ENCODE measurements around the gene MPPE1.
"Not testable (repeated sequence)": the region's sequence is repeated elsewhere in the genome, so short reads cannot be mapped to it uniquely, and the experiment has no call there.

The MPPE1 gene

DNA sequence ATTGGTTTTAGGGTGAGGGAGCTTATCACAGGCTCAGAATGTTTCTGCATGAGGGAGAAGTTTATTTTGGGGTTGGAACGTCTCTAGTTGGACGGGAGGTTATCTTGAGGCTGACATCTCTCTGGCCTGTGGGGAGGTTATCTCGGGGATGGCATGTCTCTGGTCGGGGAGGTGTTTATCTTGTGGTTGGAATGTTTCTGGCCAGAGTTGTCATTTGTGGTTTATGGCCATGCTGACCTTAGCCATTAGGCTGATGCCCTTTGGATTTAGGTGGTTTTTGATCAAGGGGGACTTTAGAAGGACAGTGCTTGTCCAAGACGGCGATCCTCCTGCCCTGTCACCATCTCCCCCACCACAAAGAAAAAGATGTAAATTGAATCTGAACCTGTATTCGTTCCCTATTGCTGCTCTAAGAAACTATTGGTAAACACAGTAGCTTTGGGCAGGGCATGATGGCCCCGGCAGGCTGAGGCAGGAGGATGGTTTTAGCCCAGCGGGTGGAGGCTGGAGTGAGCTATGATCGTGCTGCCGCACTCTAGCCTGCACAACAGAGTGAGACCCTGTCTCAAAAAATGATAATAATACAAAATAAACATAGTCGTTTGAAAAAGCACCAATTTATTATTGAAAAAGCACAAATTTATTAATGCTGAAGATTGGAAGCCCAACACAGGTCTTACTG, 17.8 kb upstream of the MPPE1 start:
- DNase-seq (ENCODE audit: low read depth): no peak

DNA sequence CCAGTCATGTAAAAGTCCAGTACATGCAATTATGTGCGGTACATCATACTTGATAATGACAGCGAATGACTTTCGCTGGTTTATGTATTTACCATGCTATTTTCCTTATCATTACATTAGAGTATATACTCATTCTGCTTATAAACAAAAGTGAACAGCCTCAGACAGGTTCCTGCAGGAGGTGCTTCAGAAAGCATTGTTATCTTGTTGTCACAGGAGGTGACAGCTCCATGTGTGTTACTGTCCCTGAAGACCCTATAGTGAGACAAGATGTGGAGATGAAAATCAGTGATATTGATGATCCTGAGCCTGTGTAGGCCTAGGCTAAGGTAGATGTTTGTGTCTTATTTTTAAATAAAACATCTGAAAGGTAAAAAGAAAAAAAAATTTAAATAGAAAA, 15.3 kb upstream of the MPPE1 start:
- no peak for DNase-seq (ENCODE audit: low read depth)

DNA sequence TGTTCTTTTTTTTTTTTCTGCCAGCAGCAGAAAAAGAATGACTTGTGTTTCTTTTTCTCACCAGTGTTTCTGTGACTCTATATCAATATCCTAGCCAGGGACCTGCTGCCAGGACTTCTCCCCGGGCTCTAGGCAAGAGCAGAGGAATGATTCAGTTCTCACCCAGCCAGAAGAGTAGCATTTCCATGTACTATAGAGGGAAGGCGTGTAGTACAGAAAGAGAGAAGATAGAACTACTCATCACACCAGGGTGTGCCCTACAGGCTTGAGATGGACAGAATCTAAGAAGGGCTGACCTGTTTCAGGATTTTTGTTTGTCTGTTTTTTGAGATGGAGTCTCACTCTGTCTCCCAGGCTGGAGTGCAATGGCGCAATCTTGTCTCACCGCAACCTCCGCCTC, 11.4 kb upstream of the MPPE1 start:
- not testable (repeated sequence) for DNase-seq (ENCODE audit: low read depth)

DNA sequence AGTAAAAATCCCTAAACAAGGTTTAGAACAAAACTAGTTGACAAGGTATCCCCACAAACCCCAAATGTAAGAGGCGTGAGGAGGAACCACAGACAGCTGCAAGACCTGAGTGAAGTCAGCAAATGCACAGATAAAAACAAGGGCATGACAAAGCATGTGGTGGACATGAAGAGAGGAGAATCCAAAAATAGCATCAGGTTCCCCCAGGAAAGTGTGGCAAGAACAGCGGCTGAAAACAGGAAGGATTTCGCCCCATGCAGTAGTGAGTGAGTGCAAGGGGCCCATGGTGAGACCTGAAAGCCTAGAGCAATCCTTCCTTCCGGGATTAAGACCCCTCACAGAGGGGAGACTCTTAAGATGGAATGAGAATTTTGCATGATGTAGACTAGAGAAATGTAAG, 8.8 kb upstream of the MPPE1 start:
- not testable (repeated sequence) for DNase-seq (ENCODE audit: low read depth)

DNA sequence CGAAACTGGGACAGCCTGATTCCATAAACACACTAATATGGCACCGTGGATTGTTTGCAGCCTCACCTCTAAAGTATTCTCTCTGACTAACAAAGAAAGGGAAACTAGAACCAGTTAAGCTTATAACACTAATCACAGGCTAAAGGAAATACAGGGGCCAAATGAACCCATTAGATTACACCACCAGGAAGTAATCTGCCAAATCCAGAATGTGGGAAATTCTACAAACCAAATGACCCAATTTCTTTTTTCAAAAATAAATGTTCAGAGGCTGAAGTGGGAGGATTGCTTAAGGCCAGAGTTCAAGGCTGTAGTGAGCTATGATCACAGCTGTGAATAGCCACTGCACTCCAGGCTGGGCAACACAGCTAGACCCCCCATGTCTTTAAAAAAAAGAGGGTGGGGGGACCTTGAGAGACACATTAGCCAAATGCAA, 1.5 kb upstream of the MPPE1 start:
- DNase-seq (ENCODE audit: low read depth): no peak

DNA sequence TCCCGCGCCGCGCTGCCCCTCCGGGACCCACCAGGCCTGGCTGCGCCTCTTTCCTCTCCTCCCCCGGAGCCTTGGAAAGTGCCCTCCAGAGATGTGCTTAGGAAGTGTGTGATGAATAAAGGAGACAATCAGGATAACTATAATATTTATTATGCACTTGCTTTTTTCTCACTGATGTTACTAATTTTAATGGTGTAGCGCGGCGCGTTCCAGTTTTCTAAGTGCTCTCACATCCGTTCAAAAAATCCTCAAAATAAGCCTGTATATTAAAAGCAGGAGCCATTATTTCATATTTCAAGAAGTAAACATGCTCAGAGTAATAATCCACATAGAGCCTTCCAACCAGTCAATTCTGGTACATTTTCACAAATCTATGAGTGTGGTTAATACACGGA, 941 bp upstream of the MPPE1 start:
- no peak for DNase-seq (ENCODE audit: low read depth)

DNA sequence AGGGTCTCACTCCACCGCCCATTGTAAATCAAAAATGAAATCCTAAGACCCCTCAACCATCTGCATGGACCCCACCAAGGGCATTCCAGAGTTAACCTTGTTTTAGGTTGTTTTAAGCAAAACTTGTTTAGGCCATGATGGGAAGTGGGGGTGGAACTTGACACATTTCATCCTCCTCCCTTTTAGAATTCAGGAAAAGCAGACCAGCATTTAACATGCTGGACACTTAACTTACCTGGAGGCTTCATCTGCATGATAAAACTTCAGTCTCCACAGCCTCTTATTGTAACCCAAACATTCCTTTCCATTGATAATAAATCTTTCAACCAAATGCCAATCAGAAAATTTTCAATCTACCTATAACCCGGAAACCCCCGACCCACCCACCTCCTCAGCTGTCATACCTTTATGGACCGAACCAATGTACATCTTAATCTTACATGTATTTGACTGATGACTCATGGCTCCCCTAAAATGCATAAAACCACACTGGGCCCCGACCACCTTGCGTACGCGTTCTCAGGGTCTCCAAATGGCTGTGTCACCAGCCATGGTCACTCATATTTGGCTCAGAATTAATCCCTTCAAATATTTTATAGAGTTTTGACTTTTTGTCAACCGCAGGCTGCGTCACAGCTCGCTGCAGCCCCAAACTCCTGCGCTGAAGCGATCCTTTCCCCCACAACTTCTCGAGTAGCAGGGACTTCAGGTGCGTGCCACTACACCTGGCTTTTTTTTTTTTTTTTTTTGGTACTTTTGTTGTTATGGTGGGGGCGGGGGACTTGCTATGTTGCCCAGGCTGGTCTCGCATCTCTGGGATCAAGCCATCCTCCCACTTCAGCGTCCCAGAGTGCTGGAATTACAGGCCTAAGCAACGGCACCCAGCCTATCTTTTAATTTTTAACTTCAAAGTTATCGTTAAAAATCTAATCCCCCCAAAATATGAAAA, 917 bp downstream of the MPPE1 start:
- DNase-seq (ENCODE audit: low read depth): no peak

DNA sequence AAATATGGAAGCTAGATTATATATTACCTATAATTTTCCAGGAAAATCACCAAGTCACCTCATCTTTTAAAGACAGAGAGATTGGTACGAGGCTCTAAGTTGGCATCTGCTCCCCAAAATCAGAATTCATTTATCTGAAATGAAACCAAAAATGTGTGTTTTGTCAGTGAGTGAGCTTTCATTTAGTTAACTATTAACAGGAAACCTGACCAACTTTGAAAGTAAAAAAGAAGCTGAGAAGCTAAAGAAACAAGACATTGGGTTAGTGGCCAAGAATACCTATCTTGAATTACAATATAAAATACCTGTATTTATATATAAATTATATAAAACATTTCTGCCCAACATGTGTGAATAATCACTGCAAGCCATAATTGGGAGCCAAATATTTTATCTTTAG, 1.9 kb downstream of the MPPE1 start:
- DNase-seq (ENCODE audit: low read depth): no peak

DNA sequence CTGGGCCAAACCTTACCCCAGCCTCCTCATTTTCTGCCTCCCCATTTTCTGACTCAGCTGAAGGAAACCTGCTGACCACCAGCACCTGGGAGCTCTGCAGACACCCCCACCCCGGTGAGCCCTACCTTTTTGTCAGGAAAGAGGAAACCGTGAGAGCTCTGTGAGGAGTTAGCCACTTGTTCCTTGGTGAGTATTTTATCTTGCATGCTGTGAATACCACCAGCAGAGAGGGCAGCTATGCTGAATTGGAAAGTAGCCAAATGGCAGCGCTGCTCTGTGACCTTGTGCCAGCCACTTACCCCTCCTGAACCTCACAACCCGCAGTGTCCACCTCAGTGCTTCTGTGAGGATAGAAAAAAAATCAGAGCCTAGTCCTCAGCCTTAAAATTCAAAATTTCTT, 2.5 kb downstream of the MPPE1 start:
- no peak for DNase-seq (ENCODE audit: low read depth)

DNA sequence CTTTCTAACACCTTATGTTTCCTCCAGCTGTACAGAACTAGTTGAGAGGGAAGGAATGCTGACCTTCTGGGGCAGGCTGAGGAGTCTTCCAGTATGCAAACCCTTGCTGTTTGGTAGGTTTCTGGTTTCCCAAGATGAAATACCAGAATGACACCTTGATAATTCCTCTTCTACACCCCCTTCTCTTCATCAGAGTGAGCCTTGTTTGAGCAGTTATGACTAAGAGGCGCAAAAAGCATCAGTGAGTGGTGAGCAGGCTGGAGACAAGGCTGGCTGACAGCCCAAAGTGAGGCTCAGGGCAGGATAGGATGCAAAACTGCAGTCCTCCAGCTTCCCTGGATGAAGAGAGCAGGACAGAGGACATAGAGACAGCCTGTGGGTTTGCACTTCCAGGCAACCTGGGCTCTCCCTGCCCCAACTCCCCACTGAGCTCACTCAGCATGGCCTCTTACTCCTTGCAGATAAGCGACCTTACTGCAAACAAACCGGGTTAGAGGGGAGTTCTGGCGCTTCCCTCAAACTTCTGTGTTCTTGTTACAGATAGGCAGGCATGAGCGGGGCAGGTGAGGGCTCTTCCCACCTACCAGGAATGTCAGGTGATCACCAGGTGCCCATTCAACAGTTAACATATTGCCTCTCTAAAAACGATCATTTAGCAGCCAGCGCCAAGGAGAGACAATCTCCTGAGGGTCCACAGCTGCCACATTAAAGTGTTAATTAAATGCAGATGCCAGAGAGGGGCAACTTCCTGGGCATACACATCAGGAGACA, 5.4 kb downstream of the MPPE1 start:
- DNase-seq (ENCODE audit: low read depth): no peak

DNA sequence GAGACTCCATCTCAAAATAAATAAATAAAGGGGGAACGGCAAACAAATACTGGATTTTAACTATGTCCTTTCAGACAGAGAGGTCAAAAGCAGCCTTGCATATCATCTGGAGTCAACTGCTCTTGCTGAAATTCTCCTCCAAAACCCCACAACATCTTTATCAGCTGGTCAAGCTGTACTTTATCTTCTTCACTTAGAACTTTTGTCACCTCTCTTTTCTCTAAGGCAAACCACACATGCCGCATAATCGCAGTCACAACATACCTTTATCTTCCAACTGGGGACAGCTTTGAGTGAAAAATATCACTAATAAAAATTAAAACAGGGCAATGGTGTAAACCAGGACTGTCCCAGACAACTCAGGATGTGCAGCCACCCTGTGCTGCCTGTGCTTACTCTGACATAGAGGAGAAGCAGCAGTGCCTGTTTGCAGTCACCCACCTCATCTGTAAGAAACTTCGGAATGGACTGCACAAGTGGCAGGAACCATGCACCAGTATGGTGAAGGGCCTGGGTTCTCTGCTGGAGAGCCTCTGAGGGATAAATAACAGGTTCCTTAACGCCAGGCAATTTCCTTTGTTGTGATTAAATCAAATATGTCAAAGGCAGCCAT, 6.2 kb downstream of the MPPE1 start:
- DNase-seq (ENCODE audit: low read depth): no peak

DNA sequence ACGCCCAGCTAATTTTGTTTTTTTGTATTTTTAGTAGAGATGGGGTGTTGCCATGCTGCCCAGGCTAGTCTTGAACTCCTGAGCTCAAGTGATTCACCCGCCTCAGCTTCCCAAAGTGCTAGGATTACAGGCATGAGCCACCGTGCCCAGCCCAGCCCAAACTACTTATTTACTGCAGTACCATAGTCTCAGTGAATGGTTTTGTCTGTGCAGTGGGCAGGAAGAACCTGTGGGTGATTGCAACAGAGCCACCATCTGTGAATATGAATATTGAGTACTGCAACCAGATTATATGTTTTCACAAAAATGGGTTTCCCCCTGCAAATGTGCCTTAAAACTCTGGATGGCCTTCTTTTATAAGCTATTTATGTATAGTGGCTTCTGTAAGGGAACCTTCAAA, 9.1 kb downstream of the MPPE1 start:
- no peak for DNase-seq (ENCODE audit: low read depth)

DNA sequence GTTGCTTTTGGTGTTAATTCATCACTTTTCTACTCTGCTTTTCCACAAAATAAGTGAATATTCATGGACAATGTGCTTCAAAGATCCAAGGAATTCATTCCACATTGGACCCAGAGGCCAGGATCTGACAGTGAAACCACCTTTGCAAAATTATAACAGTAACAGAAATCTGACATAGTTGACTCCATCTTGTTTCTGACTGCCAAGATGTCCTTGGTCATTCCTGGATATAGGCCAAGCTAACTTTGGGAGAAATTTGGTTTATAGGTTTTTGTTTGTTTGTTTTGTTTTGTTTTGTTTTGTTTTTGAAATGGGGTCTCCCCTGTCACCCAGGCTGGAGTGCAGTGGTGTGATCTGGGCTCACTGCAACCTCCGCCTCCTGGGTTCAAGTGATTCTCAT, 10.3 kb downstream of the MPPE1 start:
- DNase-seq (ENCODE audit: low read depth): no peak

DNA sequence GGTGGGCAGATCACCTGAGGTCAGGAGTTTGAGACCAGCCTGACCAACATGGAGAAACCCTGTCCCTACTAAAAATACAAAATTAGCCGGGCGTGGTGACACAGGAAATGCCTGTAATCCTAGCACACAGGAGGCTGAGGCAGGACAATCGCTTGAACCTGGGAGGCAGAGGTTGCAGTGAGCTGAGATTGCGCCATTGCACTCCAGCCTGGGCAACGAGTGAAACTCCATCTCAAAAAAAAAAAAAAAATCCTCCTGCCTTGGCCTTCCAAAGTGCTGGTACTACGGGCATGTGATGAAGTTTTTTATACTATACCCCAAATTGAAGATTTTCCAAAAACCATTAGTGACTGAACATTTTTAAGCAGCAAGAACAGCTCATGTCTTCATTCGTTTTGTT, 15.7 kb downstream of the MPPE1 start:
- DNase-seq (ENCODE audit: low read depth): not testable (repeated sequence)

DNA sequence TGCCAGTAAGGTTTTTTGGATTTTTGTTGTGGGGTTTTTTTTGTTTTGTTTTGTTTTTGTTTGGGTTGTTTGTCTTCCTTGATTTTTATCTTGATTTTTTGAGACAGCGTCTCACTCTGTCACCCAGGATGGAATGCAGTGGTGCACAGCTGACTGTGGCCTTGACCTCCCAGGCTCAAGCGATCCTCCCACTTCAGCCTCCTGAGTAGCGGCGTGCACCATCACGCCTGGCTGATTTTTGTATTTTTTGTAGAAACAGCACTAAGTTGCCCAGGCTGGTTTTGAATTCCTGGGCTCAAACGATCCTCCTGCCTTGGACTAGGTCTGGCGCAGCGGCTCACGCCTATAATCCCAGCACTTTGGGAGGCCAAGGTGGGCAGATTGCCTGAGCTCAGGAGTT, 16.4 kb downstream of the MPPE1 start:
- no peak for DNase-seq (ENCODE audit: low read depth)

DNA sequence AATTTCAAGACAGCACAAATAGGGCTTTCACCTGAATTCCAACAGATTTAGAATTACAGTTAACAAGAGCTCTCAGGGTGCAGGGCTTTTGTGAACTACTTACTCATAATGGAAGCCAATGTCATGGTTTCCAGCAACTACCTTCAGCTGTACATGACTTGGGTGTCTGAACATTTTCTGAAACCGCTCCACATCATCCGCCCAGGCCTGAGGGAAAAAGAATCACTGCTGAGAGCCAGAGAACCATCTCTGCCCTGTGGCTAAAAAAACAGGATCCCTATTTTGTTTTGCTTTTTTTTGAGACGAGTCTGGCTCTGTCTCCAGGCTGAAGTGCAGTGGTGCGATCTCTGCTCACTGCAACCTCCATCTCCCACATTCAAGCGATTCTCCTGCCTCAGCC, 18.8 kb downstream of the MPPE1 start:
- no peak for DNase-seq (ENCODE audit: low read depth)

DNA sequence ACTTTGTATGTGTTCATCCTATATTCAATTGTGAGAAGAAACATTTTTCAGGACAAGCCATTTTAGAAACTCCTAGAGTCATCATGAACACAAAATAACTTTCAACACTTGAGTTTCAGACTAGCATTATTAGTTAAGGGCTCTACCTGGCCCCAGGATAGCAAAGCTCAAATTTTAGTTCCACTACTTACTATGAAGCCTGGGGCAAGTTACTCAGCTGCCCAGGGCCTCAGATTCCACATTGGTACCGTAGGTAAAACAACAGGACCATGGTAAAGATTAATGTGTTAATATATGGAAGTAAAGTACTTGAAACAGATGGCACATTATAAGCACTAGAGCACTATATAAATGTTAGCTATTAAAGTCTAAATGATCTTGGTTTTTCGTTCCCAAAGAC, 19.4 kb downstream of the MPPE1 start:
- DNase-seq (ENCODE audit: low read depth): no peak

DNA sequence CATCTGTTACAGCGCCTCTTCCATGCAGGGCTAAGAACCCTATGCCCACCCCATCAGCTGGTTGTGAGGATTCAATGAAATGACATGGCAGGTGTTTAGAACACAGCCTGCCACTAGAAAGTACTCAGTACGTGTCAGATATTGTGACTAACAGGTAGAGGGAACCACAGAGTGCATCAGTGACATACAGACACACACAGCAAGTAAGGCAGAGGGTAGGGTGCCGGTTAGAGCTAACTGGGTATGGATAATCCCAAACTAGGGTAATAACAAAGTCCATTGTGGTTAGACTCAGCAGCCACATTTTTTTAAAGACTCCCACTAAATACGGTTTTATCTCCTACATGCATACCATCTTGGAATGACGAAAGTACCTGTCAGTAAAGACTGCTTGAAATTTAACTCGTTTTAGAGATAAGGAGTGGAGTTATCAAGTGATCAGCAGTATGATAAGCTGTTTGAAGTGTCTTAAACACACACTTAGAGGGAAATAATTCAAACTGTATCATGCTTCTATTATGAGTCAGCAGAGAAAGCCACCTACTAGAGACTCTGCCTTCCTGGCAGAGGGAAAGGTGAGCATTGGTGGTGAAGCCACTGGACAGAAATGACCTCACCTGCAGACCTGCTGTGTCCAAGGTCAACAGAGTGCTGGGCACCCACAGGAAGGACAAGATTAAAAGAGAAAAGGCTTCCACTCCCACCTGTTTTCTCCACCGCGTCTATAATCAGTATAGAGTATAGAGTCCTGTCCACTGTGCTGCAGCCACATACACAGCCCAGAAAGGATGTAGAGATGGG, 20.6 kb downstream of the MPPE1 start:
- DNase-seq (ENCODE audit: low read depth): no peak

DNA sequence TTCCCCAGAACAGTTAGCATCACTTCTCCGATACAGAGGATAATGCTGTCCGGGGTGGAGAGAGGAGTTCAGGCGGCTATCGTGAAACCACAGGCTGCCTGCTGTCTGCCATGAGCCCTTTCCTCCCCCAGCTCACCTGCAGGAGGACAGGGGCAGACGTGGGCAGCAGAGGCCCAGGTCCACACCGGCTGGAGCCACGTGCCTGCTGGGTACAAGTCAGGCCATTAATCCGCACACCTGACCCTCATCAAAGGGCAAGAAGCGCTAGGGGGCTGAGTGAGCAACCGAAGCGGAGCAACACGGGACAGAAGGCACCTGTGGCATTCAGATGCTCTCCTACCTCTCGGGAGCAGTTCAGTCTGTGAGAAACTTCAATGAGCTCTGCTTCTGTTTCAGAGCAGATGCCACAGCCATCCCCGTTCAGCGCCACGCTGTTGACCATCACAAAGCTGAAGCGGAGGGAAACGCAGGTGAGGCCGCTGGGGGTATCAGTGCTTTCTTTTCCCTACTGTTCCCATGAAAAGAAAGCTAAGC, 21.5 kb downstream of the MPPE1 start:
- no peak for DNase-seq (ENCODE audit: low read depth)

DNA sequence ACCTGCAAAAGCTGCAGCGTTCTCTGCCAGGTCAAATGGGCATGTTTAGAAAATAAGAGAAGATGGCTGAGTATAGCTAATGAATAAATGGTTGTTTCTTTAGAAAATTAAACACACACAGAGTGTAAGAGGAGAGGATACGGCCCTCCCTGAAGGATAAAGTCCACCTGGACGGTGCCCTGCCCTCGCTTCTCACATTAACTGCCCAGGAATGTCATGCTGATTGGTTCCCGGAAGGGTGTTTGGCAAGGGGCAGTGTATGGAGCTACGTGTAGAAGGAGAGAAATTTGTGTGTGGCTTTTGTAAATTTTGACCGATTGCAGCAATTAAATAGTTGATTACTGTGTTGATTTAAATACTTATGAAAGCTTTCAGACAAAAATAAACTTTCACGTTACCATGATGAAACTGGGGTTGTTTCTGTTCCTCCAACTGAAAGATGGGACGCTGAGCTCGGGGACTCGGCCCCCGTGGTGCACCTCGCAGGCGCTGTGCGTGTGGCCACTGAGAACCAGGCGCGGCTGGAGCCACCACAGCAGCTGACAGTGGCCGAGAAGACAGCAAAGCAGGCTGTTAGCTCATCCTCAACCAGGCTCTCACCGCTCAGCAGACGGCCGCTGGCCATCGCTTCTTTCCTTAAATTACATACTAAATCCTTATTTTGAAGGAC, 22.7 kb downstream of the MPPE1 start:
- no peak for DNase-seq (ENCODE audit: low read depth)

Data from HS-5 (cell line).